Measurements from ENCODE around the gene ZNF681.
"Not testable (repeated sequence)": the region's sequence is repeated elsewhere in the genome, so short reads cannot be mapped to it uniquely, and the experiment has no call there.

Gene ZNF681

DNA sequence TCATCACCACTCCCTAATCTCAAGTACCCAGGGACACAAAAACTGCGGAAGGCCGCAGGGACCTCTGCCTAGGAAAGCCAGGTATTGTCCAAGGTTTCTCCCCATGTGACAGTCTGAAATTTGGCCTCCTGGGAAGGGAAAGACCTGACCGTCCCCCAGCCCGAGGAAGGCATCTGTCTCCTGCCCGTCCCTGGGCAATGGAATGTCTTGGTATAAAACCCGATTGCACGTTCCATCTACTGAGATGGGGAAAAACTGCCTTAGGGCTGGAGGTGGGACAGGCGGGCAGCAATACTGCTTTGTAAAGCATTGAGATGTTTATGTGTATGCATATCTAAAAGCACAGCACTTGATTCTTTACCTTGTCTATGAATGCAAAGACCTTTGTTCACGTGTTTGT is 65.8 kb downstream of the ZNF681 start:
- DNase-seq (ENCODE audit: low read depth in 3 of 3): not testable (repeated sequence)
